Transverse colon (tissue), 4 donors: Measurements from ENCODE around the gene CSNK1D. TPM values are rescaled to one million over a fixed set of nuclear protein-coding genes. Genes with fewer than 3 reads are reported as not detected.

Experiments used
- DNase-seq: peaks from one replicate; pipeline ENCODE4 v3.0.0-alpha.2; 2019
- H3K27ac ChIP-seq, 4 donors: fragments of 200-600 bp; sonication (generic); 2 replicates each; pipeline ENCODE4 v1.5.1; 2016 to 2018; ENCODE audit warnings: inconsistent platforms in 4 of 4
- H3K27me3 ChIP-seq: fragments of 200-600 bp; sonication (generic); 2 replicates; pipeline ENCODE4 v1.5.1; 2017; ENCODE audit warnings: inconsistent platforms
- H3K36me3 ChIP-seq, 4 donors: fragments of 200-600 bp; sonication (generic); 2 replicates each; pipeline ENCODE4 v1.5.1; 2017 to 2019; ENCODE audit warnings: inconsistent platforms in 4 of 4
- H3K4me1 ChIP-seq, 4 donors: fragments of 200-600 bp; sonication (generic); 2 replicates each; pipeline ENCODE4 v1.5.1; 2017 to 2020; ENCODE audit warnings: inconsistent platforms in 4 of 4
- H3K4me3 ChIP-seq, 4 donors: fragments of 200-600 bp; sonication (generic); 1 replicate in 1 of 4; 2 replicates in 3 of 4; pipeline versions ENCODE4 v1.5.1 to v1.6.1; 2017 to 2019; ENCODE audit warnings: inconsistent platforms in 4 of 4
- H3K9me3 ChIP-seq, 2 donors: fragments of 200-600 bp; sonication (generic); 2 replicates each; pipeline ENCODE4 v1.5.1; 2017 to 2019; ENCODE audit warnings: inconsistent platforms in 2 of 2
- EP300 ChIP-seq: sonication (generic); formaldehyde crosslinking; IDR thresholded peaks from one replicate; pipeline ENCODE4 v1.6.1; 2017; ENCODE audit warnings: antibody characterized with exemption, low read depth
- POLR2A ChIP-seq: fragments of 450-650 bp; IDR thresholded peaks from one replicate; pipeline ENCODE4 v1.6.1; 2016; ENCODE audit warnings: antibody characterized with exemption, mild to moderate bottlenecking, moderate library complexity
- POLR2AphosphoS5 ChIP-seq, 3 donors: sonication (generic); formaldehyde crosslinking; IDR thresholded peaks; one replicate each; pipeline ENCODE4 v1.6.1; 2016; ENCODE audit warnings: antibody characterized with exemption in 3 of 3
- WGBS, 2 donors: methylation state at CpG; one replicate each; pipeline ENCODE4 v1.1.5; 2018; ENCODE audit warnings: low coverage in 1 of 2; 5-methylcytosine and 5-hydroxymethylcytosine counted together
- in situ Hi-C, 4 donors: fragments of 200-750 bp; cut with MboI; loops; one replicate each; pipeline versions ENCODE4 v1.15.0 to v1.15.1; 2017; ENCODE audit warnings: low sequenced_read_pairs in 3 of 4, low pct_ligation_motif_present in 1 of 4, low pct_unique_long_range_greater_than_20kb in 1 of 4
- intact Hi-C: fragments of 100-400 bp; cut with DNase I; formaldehyde crosslinking; loops from one replicate; pipeline ENCODE4 v1.15.1; 2023; ENCODE audit warnings: low total_unique reads
- total RNA-seq, 4 donors: library from RNA; depleted of rRNA; stranded (reverse); fragments of >200 nt; gene quantifications; one replicate each; pipeline ENCODE4 v1.1.0, GENCODE V29; 2016
- TF ChIP-seq, protein P1 (sequence below), 5 experiments: fragments of 200-600 bp in 3 of 5; fragments of 450-650 bp in 2 of 5; sonication (generic) in 3 of 5; IDR thresholded peaks; 1 replicate in 2 of 5; 2 replicates in 3 of 5; pipeline ENCODE4 v1.5.1; 2016 to 2017; ENCODE audit warnings: antibody characterized with exemption in 5 of 5, inconsistent platforms in 3 of 5, mild to moderate bottlenecking in 2 of 5, moderate library complexity in 1 of 5

The CSNK1D gene
- total RNA-seq, 4 donors from 2014 or later, result 86.0 to 230 (median 148) TPM

DNA sequence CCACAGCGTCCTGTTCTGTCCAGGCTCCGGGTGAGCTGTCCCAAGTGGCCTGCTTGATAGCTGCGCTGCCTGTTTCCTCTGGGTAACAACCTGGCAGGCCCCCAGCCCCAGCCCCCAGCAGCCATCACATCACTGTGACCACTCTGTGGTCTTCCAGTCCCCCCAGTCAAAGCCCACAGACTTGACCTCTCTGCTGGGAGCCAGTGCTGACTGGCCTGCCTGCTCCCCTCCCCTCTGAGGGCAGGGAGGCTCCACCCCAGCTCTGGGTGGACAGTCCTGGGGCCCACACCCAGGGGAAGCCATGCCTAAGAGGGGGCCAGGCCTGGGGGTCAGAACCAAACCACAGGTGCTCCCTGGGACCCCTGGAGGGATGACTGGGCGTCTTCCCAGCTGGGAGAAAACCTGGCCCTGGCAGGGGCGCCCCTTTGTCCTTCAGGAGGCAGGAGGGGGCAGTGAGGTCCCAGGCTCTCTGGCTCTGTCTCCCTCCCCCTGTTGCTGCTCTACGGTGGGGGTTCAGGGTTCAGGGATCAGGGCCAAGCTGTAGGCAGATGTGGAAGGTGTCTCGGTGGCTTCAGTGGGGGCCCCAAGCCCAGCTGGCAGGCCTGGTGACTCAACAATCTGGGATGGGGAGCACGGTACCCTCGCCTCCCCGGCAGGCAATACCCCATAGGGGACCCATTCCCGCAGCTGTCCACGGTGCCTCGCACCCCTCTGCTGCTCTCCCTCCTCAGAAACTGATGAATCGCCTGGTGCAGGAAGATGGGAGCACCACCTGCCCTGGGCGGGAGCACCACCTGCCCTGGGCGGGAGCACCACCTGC lies 46.5 kb downstream of the CSNK1D start:
- in situ Hi-C loops, result no loop called here
- TF ChIP-seq EP300, result no peak
- TF ChIP-seq, protein P1, sequence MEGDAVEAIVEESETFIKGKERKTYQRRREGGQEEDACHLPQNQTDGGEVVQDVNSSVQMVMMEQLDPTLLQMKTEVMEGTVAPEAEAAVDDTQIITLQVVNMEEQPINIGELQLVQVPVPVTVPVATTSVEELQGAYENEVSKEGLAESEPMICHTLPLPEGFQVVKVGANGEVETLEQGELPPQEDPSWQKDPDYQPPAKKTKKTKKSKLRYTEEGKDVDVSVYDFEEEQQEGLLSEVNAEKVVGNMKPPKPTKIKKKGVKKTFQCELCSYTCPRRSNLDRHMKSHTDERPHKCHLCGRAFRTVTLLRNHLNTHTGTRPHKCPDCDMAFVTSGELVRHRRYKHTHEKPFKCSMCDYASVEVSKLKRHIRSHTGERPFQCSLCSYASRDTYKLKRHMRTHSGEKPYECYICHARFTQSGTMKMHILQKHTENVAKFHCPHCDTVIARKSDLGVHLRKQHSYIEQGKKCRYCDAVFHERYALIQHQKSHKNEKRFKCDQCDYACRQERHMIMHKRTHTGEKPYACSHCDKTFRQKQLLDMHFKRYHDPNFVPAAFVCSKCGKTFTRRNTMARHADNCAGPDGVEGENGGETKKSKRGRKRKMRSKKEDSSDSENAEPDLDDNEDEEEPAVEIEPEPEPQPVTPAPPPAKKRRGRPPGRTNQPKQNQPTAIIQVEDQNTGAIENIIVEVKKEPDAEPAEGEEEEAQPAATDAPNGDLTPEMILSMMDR (IDR thresholded peaks at IDR 0.05), result no peak
- DNase-seq, result no peak
- no peak overlapping the region for H3K4me3 ChIP-seq
- no peaks in the 10 kb centered on the region for H3K27me3 ChIP-seq
- H3K27ac ChIP-seq, result no peak overlapping the region
- H3K4me1 ChIP-seq, result peaks cover 16 to 41% (median 36%) of the 10 kb centered on the region in 4 donors
- no peaks in the 10 kb centered on the region for H3K9me3 ChIP-seq
- intact Hi-C loops, result no loop called here
- H3K36me3 ChIP-seq, result no peaks in the 10 kb centered on the region
- WGBS, 2 donors, result 60 to 89% methylated on average over 1 to 13 of the region's 16 CpGs

DNA sequence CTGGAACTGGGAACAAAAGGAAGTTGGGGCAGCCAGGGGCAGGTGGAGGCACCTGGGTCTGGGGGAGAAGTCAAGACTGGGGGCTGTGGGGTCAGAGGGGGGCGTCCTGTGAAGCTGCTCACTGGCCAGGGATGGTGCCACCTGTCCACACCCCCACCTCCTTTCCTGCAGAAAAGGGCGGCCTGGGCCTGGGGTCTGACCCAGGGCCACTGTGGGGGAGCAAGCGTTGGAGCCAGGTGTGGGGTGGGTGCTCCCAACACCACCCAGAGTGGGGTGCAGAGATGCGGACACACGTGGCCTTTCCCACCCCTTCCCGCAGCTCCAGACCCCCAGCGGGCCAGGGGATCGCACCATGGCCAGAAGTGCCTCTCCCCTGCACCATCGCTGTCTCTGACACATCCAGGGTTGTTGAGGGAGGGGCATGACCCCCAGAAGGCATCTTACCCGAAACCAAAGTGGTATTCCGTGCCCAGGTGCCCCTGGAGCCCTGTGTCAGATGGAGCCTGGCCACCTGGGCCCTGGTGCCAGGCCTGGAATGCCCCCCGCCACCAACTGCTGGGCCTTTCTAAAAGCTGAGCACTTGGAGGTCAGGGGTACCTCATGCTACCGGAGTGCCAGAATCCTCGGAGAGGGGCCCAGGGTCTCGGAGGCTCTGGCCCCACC lies 47.2 kb downstream of the CSNK1D start:
- no peak overlapping the region for H3K4me3 ChIP-seq
- no peaks in the 10 kb centered on the region for H3K9me3 ChIP-seq
- TF ChIP-seq, protein P1 (IDR thresholded peaks at IDR 0.05), result no peak
- TF ChIP-seq POLR2AphosphoS5 (IDR thresholded peaks at IDR 0.05), result no peak
- TF ChIP-seq EP300, result no peak
- no peak for TF ChIP-seq POLR2A
- intact Hi-C loops, result no loop called here
- no peaks in the 10 kb centered on the region for H3K27me3 ChIP-seq
- H3K36me3 ChIP-seq, result no peaks in the 10 kb centered on the region
- 77% methylated on average over 15 of the region's 15 CpGs; no CpG with 5 or more reads in 1 of the 2 donors for WGBS, 2 donors
- H3K27ac ChIP-seq, result no peak overlapping the region
- DNase-seq, result no peak
- in situ Hi-C loops, result no loop called here
- H3K4me1 ChIP-seq, result peaks cover 16 to 34% (median 29%) of the 10 kb centered on the region in 4 donors

DNA sequence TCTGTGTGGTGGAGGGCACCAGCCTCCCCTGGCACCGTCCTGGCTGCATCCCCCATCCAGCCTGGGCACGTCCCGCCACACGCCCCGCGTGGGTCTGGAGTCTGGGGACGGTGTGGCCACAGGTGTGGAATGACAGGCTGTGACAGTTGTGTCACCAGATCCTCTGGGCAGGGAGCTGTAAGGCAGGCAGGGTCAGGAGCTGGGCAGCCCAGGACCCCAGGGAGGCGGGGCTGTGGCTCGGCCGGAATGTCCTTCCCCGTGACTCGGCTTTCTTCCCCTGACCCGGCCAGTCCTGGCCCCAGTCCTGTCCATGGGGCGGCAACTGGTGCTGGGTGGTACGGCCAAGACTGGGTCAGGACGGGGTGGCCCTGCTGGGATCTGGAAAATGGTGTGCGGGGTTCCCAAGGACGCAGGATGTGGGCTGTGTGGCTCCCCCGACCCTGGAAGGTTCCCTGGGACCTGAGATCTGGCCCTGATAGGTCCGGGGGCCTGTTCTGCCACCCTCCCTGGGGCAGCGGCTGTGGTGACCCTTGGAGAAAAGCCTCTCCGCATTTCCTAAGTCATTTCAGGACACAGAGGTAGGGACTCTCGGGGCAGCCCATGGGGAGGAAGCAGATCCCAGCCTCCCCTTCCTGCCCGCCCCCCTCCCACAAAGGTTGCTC lies 48.0 kb downstream of the CSNK1D start:
- Histone ChIP-seq H3K9me3 (no peaks in the 10 kb centered on the region), H3K4me1 (peaks cover 15 to 26% (median 21%) of the 10 kb centered on the region in 4 donors), H3K27me3 (no peaks in the 10 kb centered on the region), H3K27ac (no peak overlapping the region), H3K4me3 (no peak overlapping the region), H3K36me3 (no peaks in the 10 kb centered on the region)
- DNase-seq, result no peak
- TF ChIP-seq POLR2AphosphoS5 (IDR thresholded peaks at IDR 0.05), result no peak
- TF ChIP-seq POLR2A, result no peak
- TF ChIP-seq, protein P1 (IDR thresholded peaks at IDR 0.05), result no peak
- no peak for TF ChIP-seq EP300
- WGBS, 2 donors, result 96% methylated on average over 21 of the region's 24 CpGs; no CpG with 5 or more reads in 1 of the 2 donors
- intact Hi-C loops (no loop called here), in situ Hi-C loops (no loop called here)

DNA sequence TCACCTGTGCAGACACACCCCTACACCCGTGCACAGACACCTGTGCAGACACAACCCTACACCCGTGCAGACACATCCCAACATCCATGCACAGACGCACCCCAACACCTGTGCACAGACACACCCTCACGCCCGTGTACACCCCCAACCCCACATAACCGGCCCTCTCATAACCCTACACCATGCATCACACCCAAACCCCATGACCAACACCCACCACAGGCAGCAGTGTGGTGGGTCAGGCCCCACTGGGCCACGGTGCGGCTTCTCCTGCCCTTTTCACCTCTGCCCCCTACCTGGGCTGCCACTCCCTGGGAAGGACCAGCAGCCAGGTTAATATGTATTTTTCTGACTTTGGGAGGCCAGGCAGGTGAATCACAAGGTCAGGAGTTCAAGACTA lies 48.8 kb downstream of the CSNK1D start:
- Histone ChIP-seq H3K9me3 (no peaks in the 10 kb centered on the region), H3K27me3 (no peaks in the 10 kb centered on the region), H3K4me3 (no peak overlapping the region), H3K27ac (no peak overlapping the region), H3K4me1 (peaks cover 6 to 17% (median 13%) of the 10 kb centered on the region in 4 donors), H3K36me3 (no peaks in the 10 kb centered on the region)
- DNase-seq, result no peak
- in situ Hi-C loops, result no loop called here
- intact Hi-C loops, result no loop called here
- WGBS, 2 donors, result 78% methylated on average over 8 of the region's 8 CpGs; no CpG with 5 or more reads in 1 of the 2 donors
- TF ChIP-seq EP300, result no peak
- TF ChIP-seq POLR2A, result no peak
- TF ChIP-seq, protein P1 (IDR thresholded peaks at IDR 0.05), result no peak
- TF ChIP-seq POLR2AphosphoS5 (IDR thresholded peaks at IDR 0.05), result no peak
